Measurements from ENCODE around the gene USP13. TPM values are rescaled to one million over a fixed set of nuclear protein-coding genes. Genes with fewer than 3 reads are reported as not detected.
A peak's percentile ranks its signal among the peaks of the same experiment; 100 is the strongest.
"Not testable (repeated sequence)": the region's sequence is repeated elsewhere in the genome, so short reads cannot be mapped to it uniquely, and the experiment has no call there.

USP13 gene
- total and polyA plus RNA-seq, 2 experiments from 2014 or later = 30.6 to 31.1 TPM

- Histone ChIP-seq H3K36me3 (peaks cover 3% of the 10 kb centered on the region), H3K27ac (no peak overlapping the region), H3K27me3 (no peaks in the 10 kb centered on the region), H3K4me3 (no peak overlapping the region), H3K4me1 (ENCODE audit: low read depth) (peaks cover 11% of the 10 kb centered on the region), H3K9me3 (ENCODE audit: low read depth) (no peaks in the 10 kb centered on the region)
- peak in 1 of 2 donors; percentile 19 for DNase-seq (ENCODE audit: low read depth in 1 of 2, low spot score in 1 of 2)
- TF ChIP-seq CTCF (IDR thresholded peaks at IDR 0.05; ENCODE audit: low read depth, low read length) = no peak
These were observed 119.5 kb downstream of the USP13 start for GRCh38 chr3:179772297-179772696.

GRCh38 chr3:179775416-179776122 lies 122.7 kb downstream of the USP13 start:
- peaks cover 4% of the 10 kb centered on the region for H3K36me3 ChIP-seq

GRCh38 chr3:179782841-179783240 lies 130.0 kb downstream of the USP13 start:
- H3K9me3 ChIP-seq (ENCODE audit: low read depth); H3K27ac ChIP-seq; H3K27me3 ChIP-seq; H3K4me3 ChIP-seq; H3K4me1 ChIP-seq (ENCODE audit: low read depth): not testable (repeated sequence)
- peaks cover 39% of the 10 kb centered on the region for H3K36me3 ChIP-seq
- DNase-seq (ENCODE audit: low read depth in 1 of 2, low spot score in 1 of 2) = peak in 1 of 2 donors; percentile 46

More at GRCh38 chr3:179775416-179776122, 122.7 kb downstream of the USP13 start:
- H3K27me3 ChIP-seq = no peaks in the 10 kb centered on the region
- peaks cover 11% of the 10 kb centered on the region for H3K4me1 ChIP-seq (ENCODE audit: low read depth)
- H3K4me3 ChIP-seq = no peak overlapping the region
- no peak for DNase-seq (ENCODE audit: low read depth in 1 of 2, low spot score in 1 of 2)
- H3K9me3 ChIP-seq (ENCODE audit: low read depth) = no peaks in the 10 kb centered on the region
- TF ChIP-seq CTCF (IDR thresholded peaks at IDR 0.05; ENCODE audit: low read depth, low read length) = no peak
- H3K27ac ChIP-seq = no peak overlapping the region

- Histone ChIP-seq H3K27ac (no peak overlapping the region), H3K4me3 (no peak overlapping the region), H3K27me3 (no peaks in the 10 kb centered on the region), H3K36me3 (peaks cover 15% of the 10 kb centered on the region), H3K9me3 (ENCODE audit: low read depth) (no peaks in the 10 kb centered on the region), H3K4me1 (ENCODE audit: low read depth) (no peaks in the 10 kb centered on the region)
- no peak for DNase-seq (ENCODE audit: low read depth in 1 of 2, low spot score in 1 of 2)
- no peak for TF ChIP-seq CTCF (IDR thresholded peaks at IDR 0.05; ENCODE audit: low read depth, low read length)
These were observed 136.2 kb downstream of the USP13 start for GRCh38 chr3:179788996-179789395.

- Histone ChIP-seq H3K9me3 (ENCODE audit: low read depth) (no peaks in the 10 kb centered on the region), H3K27ac (no peak overlapping the region), H3K36me3 (peaks cover 2% of the 10 kb centered on the region), H3K4me3 (no peak overlapping the region), H3K27me3 (no peaks in the 10 kb centered on the region), H3K4me1 (ENCODE audit: low read depth) (no peaks in the 10 kb centered on the region)
- DNase-seq (ENCODE audit: low read depth in 1 of 2, low spot score in 1 of 2) = no peak
- TF ChIP-seq CTCF (IDR thresholded peaks at IDR 0.05; ENCODE audit: low read depth, low read length) = no peak
These were observed 139.0 kb downstream of the USP13 start for GRCh38 chr3:179791793-179792192.

GRCh38 chr3:179794355-179794754 lies 141.5 kb downstream of the USP13 start:
- Histone ChIP-seq H3K27me3 (no peaks in the 10 kb centered on the region), H3K4me1 (ENCODE audit: low read depth) (no peaks in the 10 kb centered on the region), H3K9me3 (ENCODE audit: low read depth) (no peaks in the 10 kb centered on the region), H3K27ac (no peak overlapping the region), H3K36me3 (no peaks in the 10 kb centered on the region), H3K4me3 (no peak overlapping the region)
- no peak for TF ChIP-seq CTCF (IDR thresholded peaks at IDR 0.05; ENCODE audit: low read depth, low read length)
- DNase-seq (ENCODE audit: low read depth in 1 of 2, low spot score in 1 of 2) = peak in 1 of 2 donors; percentile 22
